ENCODE measurements around the gene HTRA2.

HTRA2 gene

GRCh38 chr2:74562126-74562775, 32.5 kb downstream of the HTRA2 start:
- no peak overlapping the region for H3K4me3 ChIP-seq (ENCODE audit: low read depth, low read length)
- TF ChIP-seq, protein P1, sequence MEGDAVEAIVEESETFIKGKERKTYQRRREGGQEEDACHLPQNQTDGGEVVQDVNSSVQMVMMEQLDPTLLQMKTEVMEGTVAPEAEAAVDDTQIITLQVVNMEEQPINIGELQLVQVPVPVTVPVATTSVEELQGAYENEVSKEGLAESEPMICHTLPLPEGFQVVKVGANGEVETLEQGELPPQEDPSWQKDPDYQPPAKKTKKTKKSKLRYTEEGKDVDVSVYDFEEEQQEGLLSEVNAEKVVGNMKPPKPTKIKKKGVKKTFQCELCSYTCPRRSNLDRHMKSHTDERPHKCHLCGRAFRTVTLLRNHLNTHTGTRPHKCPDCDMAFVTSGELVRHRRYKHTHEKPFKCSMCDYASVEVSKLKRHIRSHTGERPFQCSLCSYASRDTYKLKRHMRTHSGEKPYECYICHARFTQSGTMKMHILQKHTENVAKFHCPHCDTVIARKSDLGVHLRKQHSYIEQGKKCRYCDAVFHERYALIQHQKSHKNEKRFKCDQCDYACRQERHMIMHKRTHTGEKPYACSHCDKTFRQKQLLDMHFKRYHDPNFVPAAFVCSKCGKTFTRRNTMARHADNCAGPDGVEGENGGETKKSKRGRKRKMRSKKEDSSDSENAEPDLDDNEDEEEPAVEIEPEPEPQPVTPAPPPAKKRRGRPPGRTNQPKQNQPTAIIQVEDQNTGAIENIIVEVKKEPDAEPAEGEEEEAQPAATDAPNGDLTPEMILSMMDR (IDR thresholded peaks at IDR 0.05; ENCODE audit: low read depth, low read length), result no peak

DNA sequence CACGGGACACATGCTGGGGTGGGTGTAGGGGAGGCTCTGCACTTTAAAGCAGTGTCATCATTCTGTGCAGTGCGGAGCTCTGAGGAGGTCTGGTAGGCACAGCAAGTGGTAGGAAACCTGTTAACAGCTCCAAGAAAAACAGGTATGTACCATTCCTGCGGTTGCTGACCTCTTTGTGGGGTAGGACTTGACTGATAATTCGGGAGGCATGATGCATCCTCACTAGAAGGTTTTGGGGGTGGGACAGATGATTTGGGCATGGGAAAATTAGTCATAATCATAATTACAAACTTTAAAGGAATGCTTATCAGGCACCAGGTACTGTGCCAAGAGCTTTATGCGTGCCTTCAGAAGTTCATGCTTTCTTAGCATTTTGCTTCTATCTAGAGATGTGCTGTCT, 34.5 kb downstream of the HTRA2 start:
- TF ChIP-seq, protein P1 (IDR thresholded peaks at IDR 0.05; ENCODE audit: low read depth, low read length), result no peak

GRCh38 chr2:74566076-74566753, 36.5 kb downstream of the HTRA2 start:
- TF ChIP-seq, protein P1 (IDR thresholded peaks at IDR 0.05; ENCODE audit: low read depth, low read length), result no peak
- no peak overlapping the region for H3K4me3 ChIP-seq (ENCODE audit: low read depth, low read length)

More for the DNA sequence above, 34.5 kb downstream of the HTRA2 start:
- no peak overlapping the region for H3K4me3 ChIP-seq (ENCODE audit: low read depth, low read length)

- TF ChIP-seq, protein P1 (IDR thresholded peaks at IDR 0.05; ENCODE audit: low read depth, low read length), result no peak
- H3K4me3 ChIP-seq (ENCODE audit: low read depth, low read length), result no peak overlapping the region
Observed at GRCh38 chr2:74566754-74567085, 37.0 kb downstream of the HTRA2 start.

DNA sequence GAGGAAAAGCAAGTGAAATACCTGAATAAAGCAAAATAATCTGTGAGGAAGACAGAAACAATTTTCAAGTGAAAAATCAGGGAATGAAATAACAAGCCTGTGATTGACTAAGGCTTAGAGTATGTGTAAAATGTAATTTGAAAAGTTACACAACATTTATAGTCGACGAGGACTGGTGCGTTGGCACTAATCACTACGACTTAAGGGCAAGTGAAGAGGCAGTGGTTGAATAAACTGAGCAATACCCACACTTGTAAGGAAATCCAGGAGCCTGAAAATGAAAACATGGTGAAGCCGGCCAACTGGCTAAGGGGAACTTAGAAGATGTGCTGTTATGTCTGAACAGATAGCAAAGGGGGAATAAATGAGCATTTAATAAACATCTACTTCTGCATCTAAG, 38.1 kb downstream of the HTRA2 start:
- no peak overlapping the region for H3K4me3 ChIP-seq (ENCODE audit: low read depth, low read length)
- TF ChIP-seq, protein P1 (IDR thresholded peaks at IDR 0.05; ENCODE audit: low read depth, low read length), result no peak

- no peak overlapping the region for H3K4me3 ChIP-seq (ENCODE audit: low read depth, low read length)
- TF ChIP-seq, protein P1 (IDR thresholded peaks at IDR 0.05; ENCODE audit: low read depth, low read length), result no peak
Observed at GRCh38 chr2:74569686-74570085, 40.0 kb downstream of the HTRA2 start.

GRCh38 chr2:74571058-74571457, 41.3 kb downstream of the HTRA2 start:
- no peak overlapping the region for H3K4me3 ChIP-seq (ENCODE audit: low read depth, low read length)
- TF ChIP-seq, protein P1 (IDR thresholded peaks at IDR 0.05; ENCODE audit: low read depth, low read length), result no peak
